Fibroblast of skin of left biceps (primary cell): ENCODE results near the gene BDKRB1.

ENCODE experiments used
- DNase-seq, 2 experiments: peaks; one replicate each; pipeline ENCODE4 v3.0.0-alpha.2; 2013; ENCODE audit warnings: low read depth in 2 of 2

Gene BDKRB1

GRCh38 chr14:96280104-96280503 is 24.1 kb downstream of the BDKRB1 start:
- DNase-seq: no peak

- DNase-seq: no peak
Measured at GRCh38 chr14:96281486-96281885, 25.5 kb downstream of the BDKRB1 start.

GRCh38 chr14:96284008-96284407 is 28.0 kb downstream of the BDKRB1 start:
- DNase-seq: no peak

- DNase-seq: no peak
Measured at GRCh38 chr14:96284430-96284829, 28.4 kb downstream of the BDKRB1 start.

- DNase-seq: no peak
Measured at GRCh38 chr14:96285667-96286066, 29.7 kb downstream of the BDKRB1 start.

GRCh38 chr14:96286251-96286650 is 30.2 kb downstream of the BDKRB1 start:
- no peak for DNase-seq

- DNase-seq: no peak
Measured at GRCh38 chr14:96287856-96288255, 31.8 kb downstream of the BDKRB1 start.

GRCh38 chr14:96294246-96294645 is 38.2 kb downstream of the BDKRB1 start:
- DNase-seq: no peak

GRCh38 chr14:96297000-96297399 is 41.0 kb downstream of the BDKRB1 start:
- no peak for DNase-seq

- DNase-seq: no peak
Measured at GRCh38 chr14:96297997-96298515, 42.0 kb downstream of the BDKRB1 start.

- no peak for DNase-seq
Measured at GRCh38 chr14:96299441-96299840, 43.4 kb downstream of the BDKRB1 start.

GRCh38 chr14:96303981-96304380 is 48.0 kb downstream of the BDKRB1 start:
- DNase-seq: no peak

GRCh38 chr14:96304956-96305355 is 48.9 kb downstream of the BDKRB1 start:
- DNase-seq: no peak

GRCh38 chr14:96307434-96307833 is 51.4 kb downstream of the BDKRB1 start:
- no peak for DNase-seq

- no peak for DNase-seq
Measured at GRCh38 chr14:96309133-96309895, 53.3 kb downstream of the BDKRB1 start.

- DNase-seq: no peak
Measured at GRCh38 chr14:96309896-96310330, 53.9 kb downstream of the BDKRB1 start.

GRCh38 chr14:96310906-96311305 is 54.9 kb downstream of the BDKRB1 start:
- no peak for DNase-seq
